ENCODE measurements around the gene C1orf35. TPM values are rescaled to one million over a fixed set of nuclear protein-coding genes. Genes with fewer than 3 reads are reported as not detected.

Gene C1orf35
- total RNA-seq, 1 donor from 2014 or later, result 21.9 TPM

DNA sequence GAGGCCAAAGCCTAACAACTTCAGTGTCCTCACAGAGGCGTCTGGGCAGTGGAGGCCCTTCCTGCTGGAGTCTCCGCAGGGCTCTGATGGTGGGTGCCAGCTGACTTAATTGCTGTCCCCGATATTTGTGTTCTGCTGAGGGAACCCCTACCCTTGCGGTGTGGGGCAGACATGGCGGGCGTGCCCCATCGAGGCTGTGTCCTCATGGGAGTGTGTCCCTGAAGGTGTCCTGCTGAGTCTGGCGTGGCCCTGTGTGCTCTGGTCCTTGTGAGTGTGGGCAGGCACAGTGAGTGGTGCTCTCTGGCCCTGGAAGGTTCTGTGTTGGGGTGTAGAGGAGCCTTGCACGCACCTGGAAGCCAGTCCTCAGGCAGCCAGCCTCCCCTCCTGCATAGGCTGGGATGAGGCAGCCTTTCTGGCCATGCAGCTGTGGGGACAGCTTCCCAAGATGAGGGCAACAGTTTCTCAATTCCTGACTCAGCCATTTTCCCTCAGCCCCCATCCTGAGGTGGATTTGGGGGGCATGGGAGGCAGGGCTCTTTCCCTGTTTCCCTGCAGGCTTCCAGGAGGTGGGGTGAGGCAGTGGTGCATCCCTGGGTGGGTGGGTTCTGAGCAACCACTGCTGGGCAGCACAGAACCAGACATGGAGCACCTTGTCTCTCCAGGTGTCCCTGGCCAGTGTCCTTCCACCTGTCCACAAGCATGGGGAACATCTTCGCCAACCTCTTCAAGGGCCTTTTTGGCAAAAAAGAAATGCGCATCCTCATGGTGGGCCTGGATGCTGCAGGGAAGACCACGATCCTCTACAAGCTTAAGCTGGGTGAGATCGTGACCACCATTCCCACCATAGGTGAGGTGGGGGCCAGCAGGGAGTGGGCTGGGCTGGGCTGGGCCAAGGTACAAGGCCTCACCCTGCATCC lies 6.5 kb downstream of the C1orf35 start:
- no peak for DNase-seq
- Mint-ChIP-seq H3K9me3 (ENCODE audit: unreplicated experiment) (peaks cover 10% of the 10 kb centered on the region), H3K36me3 (ENCODE audit: unreplicated experiment) (peaks cover 18% of the 10 kb centered on the region), H3K4me1 (ENCODE audit: low read depth, unreplicated experiment) (no peaks in the 10 kb centered on the region), H3K4me3 (ENCODE audit: unreplicated experiment) (no peak overlapping the region), H3K27ac (ENCODE audit: unreplicated experiment) (no peak overlapping the region), H3K27me3 (ENCODE audit: unreplicated experiment) (peaks cover 5% of the 10 kb centered on the region)
- TF ChIP-seq, protein P1, sequence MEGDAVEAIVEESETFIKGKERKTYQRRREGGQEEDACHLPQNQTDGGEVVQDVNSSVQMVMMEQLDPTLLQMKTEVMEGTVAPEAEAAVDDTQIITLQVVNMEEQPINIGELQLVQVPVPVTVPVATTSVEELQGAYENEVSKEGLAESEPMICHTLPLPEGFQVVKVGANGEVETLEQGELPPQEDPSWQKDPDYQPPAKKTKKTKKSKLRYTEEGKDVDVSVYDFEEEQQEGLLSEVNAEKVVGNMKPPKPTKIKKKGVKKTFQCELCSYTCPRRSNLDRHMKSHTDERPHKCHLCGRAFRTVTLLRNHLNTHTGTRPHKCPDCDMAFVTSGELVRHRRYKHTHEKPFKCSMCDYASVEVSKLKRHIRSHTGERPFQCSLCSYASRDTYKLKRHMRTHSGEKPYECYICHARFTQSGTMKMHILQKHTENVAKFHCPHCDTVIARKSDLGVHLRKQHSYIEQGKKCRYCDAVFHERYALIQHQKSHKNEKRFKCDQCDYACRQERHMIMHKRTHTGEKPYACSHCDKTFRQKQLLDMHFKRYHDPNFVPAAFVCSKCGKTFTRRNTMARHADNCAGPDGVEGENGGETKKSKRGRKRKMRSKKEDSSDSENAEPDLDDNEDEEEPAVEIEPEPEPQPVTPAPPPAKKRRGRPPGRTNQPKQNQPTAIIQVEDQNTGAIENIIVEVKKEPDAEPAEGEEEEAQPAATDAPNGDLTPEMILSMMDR (IDR thresholded peaks at IDR 0.05; ENCODE audit: partially characterized antibody, unreplicated experiment), result no peak

DNA sequence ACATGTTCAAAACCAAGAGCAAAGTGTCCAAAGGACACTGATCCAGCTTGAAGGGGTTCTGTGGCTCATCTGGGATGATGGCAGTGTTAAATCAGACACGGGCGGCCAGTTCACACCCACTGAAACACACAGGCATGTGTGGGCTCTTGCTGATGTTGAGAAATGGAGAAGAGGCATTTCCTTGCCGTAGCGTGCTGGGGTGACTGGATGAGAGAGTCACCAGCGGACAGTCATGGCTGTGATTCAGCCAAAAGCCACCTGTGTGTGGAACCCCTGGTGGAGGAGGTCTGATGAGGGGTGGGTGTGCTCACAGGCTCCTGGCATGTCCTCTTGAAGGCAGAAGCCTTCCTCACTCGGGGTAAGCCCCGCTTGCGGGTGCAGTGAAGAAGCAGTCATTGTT lies 7.2 kb downstream of the C1orf35 start:
- Mint-ChIP-seq H3K27me3 (ENCODE audit: unreplicated experiment) (peaks cover 3% of the 10 kb centered on the region), H3K9me3 (ENCODE audit: unreplicated experiment) (peaks cover 8% of the 10 kb centered on the region), H3K4me3 (ENCODE audit: unreplicated experiment) (no peak overlapping the region), H3K4me1 (ENCODE audit: low read depth, unreplicated experiment) (peaks cover 7% of the 10 kb centered on the region), H3K27ac (ENCODE audit: unreplicated experiment) (no peak overlapping the region), H3K36me3 (ENCODE audit: unreplicated experiment) (peaks cover 18% of the 10 kb centered on the region)
- TF ChIP-seq, protein P1 (IDR thresholded peaks at IDR 0.05; ENCODE audit: partially characterized antibody, unreplicated experiment), result no peak
- no peak for DNase-seq

DNA sequence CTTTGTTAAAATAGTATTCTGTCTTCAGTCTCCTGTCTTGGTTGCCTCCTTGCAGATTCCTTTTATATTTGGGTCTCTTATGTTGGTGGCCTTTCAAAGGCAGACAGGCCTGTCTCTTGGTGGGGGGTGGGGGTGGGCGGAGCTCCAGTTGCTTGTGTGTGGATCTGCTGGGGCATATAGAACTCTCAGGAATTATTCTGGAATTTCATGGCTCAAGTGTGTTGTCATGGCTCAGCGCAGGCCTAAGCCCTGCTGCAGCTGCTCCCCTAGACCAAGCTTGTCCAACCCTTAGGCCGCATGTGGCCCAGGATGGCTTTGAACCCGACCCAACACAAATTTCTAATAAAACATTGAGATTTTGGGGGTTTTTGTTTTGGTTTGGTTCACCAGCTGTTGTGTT lies 8.0 kb downstream of the C1orf35 start:
- DNase-seq, result no peak
- H3K4me3 Mint-ChIP-seq (ENCODE audit: unreplicated experiment), result no peak overlapping the region
- peaks cover 18% of the 10 kb centered on the region for H3K36me3 Mint-ChIP-seq (ENCODE audit: unreplicated experiment)
- H3K9me3 Mint-ChIP-seq (ENCODE audit: unreplicated experiment), result peaks cover 8% of the 10 kb centered on the region
- H3K4me1 Mint-ChIP-seq (ENCODE audit: low read depth, unreplicated experiment), result peaks cover 12% of the 10 kb centered on the region
- TF ChIP-seq, protein P1 (IDR thresholded peaks at IDR 0.05; ENCODE audit: partially characterized antibody, unreplicated experiment), result no peak
- peaks cover 3% of the 10 kb centered on the region for H3K27me3 Mint-ChIP-seq (ENCODE audit: unreplicated experiment)
- H3K27ac Mint-ChIP-seq (ENCODE audit: unreplicated experiment), result no peak overlapping the region

DNA sequence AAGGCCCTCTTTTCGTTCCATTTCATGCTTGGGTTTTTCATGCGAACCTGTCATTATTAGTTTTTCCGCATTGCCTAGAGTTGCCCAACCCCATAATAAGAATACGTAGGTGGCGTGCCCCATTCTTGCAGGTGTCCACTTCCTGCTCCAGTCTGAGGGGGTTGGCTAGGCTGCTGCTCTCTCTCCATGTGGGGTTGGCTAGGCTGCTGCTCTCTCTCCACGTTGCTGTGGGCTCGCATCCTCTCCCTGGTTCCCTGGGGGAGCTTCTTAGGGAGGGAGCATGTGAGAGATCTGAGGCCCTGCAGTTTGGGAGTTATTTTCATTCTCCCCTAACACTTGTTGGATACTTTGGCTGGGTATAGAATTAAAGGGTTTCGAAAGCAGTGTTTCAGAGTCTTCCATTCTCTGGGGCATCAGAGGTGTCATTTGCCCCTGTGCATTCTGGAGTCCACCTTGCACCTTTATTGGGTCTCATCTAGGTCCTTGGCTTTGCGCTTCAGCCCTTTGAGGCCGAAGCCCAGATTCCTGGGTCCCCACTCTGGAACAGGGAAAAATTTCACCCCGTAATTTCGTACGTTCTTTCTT lies 8.6 kb downstream of the C1orf35 start:
- H3K36me3 Mint-ChIP-seq (ENCODE audit: unreplicated experiment), result peaks cover 18% of the 10 kb centered on the region
- peaks cover 2% of the 10 kb centered on the region for H3K27me3 Mint-ChIP-seq (ENCODE audit: unreplicated experiment)
- TF ChIP-seq, protein P1 (IDR thresholded peaks at IDR 0.05; ENCODE audit: partially characterized antibody, unreplicated experiment), result no peak
- peaks cover 16% of the 10 kb centered on the region for H3K4me1 Mint-ChIP-seq (ENCODE audit: low read depth, unreplicated experiment)
- H3K27ac Mint-ChIP-seq (ENCODE audit: unreplicated experiment), result no peak overlapping the region
- peaks cover 8% of the 10 kb centered on the region for H3K9me3 Mint-ChIP-seq (ENCODE audit: unreplicated experiment)
- H3K4me3 Mint-ChIP-seq (ENCODE audit: unreplicated experiment), result no peak overlapping the region
- DNase-seq, result no peak
